Dermis blood vessel endothelial cell (primary cell): ENCODE results near the gene SPACA9. TPM values are rescaled to one million over a fixed set of nuclear protein-coding genes. Genes with fewer than 3 reads are reported as not detected.

Source experiments
- DNase-seq: peaks from one replicate; pipeline ENCODE4 v3.0.0; 2010
- total RNA-seq: library from RNA; depleted of rRNA; stranded (reverse); fragments of >200 nt; gene quantifications from 2 replicates; pipeline ENCODE4 v1.2.3, GENCODE V29; 2014

The SPACA9 gene
- total RNA-seq, 1 donor from 2014 or later: 1.4 TPM

- no peak for DNase-seq
Measured at GRCh38 chr9:132864277-132864676, 14.4 kb upstream of the SPACA9 start.

DNA sequence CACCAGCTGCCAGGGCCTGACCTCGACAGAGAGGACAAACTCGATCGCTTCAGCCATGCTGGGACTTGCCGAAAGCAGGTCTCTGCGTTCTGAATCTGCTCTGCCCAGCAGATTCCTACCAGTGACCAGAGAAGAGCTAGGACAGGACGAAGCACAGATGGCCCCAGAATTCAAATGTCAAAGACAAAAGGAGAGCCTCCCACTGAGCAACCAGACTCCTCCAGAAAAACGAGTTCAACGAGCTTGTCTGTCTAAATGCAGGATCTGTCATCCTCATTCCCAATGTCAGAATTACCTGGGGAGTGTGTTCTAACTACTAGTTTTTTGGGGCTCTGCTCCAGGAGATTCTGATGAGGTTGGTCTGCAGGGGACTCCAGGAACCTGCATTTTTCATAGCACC lies 14.0 kb upstream of the SPACA9 start:
- DNase-seq: no peak

- no peak for DNase-seq
Measured at GRCh38 chr9:132866898-132867297, 11.8 kb upstream of the SPACA9 start.

DNA sequence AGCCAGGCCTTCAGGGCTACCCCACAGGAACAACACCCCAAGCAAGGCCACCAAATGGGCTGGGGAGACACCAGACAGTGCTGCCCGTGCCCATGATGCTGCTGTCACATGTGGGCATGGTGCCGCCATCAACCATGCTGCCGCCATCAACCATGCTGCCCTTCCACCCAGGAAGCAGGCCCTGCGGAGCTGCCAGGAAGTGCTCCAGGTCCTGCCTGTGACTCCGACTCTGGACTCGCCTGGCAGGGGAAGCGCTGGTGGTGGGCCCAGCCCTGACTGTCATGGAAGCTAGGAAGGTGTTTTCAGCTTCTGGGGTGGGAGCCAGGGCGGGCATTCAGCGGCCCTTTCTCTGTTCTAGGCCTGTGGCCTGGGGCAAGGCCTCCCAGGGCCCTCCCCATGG lies 9.4 kb upstream of the SPACA9 start:
- DNase-seq: no peak

DNA sequence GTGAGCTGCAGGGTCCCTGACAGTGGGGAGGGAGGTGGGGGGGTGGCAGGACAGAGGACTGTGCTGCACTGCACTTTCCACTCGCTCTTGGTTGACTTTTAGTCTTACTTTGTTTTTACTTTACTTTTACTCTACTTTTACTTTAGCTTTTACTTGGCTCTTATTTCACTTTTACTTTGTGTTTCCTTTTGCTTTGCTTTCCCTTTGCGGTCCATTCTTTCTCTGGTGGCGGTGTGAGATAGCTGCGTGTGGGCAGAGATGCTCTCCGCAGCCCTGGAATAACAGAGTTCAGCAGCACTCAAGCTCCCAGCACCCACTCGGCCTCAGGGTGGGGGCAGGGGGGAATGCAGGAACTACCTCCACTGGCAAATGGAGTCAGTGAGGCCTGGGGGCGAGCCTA lies 5.3 kb upstream of the SPACA9 start:
- no peak for DNase-seq

GRCh38 chr9:132875159-132875558 lies 3.5 kb upstream of the SPACA9 start:
- no peak for DNase-seq

GRCh38 chr9:132876849-132877248 lies 1.8 kb upstream of the SPACA9 start:
- no peak for DNase-seq

GRCh38 chr9:132877458-132877823 lies 1.3 kb upstream of the SPACA9 start:
- DNase-seq: no peak

DNA sequence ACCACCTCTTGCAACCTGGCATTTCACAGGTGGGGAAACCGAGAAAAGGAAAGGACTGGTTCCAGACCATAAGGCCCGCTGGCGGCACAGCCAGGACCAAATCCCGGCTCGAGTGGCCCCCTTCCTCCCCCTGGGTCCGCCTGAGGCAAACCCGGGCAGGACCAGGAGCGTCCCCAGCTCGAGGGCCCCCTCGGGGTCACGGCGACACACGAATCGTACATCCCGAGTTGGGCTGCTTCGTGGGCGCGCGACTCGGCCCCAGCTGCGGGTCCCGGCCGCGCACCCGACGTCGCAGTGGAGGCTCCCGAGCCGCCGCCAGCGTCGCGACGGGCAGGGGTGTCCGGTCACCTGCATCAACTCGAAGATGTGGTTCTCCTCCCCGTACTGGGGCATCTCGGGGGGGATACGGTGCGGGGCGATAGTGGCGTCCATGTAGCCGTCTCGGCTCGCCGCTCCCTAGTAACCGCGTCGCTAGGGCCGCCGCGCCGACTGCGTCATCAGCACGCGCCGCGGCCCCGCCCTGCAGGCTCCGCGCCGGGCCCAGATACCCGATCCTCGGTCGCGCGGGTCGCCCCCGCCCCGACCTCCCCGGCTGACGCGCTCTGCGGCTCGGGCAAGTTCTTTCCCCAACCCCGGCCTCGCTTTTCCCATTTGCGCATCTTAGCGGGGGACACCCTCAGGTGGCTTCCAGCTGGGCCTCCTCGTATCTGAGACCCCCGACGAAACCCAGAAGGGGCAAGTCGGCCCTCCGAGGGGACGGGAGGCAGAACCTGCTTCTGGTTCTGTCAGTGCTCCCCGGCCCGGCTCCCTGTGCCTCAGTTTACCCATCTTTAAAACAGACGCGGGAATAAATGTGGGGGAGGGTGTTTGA lies 639 bp upstream of the SPACA9 start, which contains the start of gene AK8:
Gene AK8 (minus strand): TSS at position 461 of the 871 bp plus-strand sequence. CDS start 29 bp downstream, at position 432.
- peak; percentile 80 for DNase-seq

DNA sequence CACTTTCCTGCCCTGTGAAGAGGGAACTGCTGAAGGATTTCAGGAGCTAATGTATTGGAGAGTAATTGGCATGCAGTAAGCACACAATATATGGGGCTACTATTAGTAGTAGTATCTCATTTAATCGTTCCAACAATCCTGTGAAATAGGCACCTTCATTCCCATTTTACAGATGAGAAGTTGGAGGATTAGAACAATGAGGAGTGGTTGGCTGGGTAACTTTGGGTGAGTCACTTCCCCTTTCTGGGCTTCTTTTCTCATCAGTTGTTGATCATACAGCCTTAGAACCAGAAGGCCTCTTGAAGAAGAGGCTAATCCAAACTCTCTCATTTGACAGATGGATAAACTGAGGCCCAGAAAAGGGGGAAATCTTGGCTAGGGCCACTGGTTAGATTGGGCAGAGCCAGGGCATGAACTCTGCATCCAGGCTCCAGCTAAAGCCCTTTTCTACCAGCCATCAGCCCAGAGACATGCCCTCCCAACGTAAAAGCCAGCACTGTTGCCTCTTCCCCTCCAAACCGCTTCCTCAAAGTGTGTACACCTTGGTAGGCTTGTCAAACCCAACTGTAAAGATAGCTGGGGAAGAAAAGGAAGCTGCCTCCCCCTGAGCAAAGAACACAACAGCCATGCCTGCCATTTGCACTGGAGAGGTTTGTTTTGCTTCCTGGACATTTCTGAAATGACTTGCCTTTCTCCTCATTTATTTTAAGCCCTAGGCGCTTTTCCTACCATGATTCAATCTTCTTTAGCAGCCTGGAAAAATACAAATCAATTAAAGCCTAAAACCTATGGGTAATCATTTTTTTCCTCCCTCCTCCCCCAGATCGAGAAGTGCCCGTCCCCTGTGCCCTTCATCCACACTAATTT lies 992 bp downstream of the SPACA9 start:
- no peak for DNase-seq

GRCh38 chr9:132880324-132880661 lies 1.6 kb downstream of the SPACA9 start:
- no peak for DNase-seq

GRCh38 chr9:132881826-132882225 lies 3.1 kb downstream of the SPACA9 start:
- DNase-seq: no peak

DNA sequence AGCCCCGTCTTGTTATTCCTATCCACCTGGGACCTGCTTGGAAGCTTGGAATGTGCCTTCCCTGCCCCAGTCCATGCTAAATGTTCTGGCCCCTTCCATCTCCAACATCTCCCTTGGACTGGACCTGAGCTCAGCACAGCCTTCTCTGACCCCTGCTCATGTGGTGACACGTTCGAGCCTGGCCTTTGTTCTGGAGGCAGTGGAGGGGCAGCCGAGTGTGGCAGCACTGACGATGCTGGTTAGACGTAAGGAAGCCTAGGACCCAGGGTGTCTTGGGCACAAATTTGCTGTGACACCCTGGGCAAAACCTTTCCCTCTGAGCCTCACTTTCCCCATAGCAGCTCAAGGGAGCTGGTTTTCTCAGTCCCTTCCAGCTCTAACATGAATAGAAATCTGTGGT lies 3.9 kb downstream of the SPACA9 start:
- DNase-seq: no peak

DNA sequence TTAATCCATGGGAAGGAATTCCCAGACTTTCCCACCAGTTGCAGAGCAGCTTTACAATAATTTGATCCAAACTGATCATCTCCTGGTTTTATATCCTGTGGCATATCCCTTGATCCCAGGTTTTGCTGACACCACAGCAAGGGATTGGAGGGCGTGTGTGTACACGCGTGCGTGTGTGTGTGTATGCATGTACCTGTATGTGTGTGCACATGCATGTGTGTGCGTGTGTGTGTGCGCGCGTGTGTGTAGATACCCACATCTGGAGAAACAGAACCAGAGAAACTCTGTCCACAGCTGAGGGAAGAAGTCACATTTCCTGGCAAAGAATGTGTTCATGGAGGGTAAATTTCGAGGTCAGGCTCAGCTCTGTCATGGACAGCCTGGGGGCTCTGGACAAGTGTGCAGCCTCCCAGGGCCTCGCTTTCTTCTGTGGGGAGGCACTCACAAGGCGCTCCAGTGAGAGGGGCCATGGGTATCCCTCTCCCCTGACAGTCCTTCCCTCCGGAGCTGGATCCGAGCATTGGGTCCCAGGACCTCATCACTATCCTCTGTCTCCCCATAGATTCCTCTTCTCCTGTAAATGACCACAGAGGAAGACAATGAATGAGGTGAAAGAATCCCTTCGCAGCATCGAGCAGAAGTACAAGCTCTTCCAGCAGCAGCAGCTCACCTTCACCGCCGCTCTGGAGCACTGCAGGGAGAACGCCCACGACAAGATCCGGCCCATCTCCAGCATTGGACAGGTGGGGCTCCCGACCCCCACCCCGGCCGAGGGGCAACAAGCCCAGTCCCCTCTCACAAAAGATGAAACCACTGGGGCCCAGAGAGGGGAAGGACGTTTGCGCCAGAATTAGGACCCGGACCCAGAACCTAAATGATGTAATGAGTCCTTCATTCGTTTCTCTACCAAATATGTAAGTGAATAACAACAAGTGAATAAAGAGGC lies 4.9 kb downstream of the SPACA9 start:
- no peak for DNase-seq

DNA sequence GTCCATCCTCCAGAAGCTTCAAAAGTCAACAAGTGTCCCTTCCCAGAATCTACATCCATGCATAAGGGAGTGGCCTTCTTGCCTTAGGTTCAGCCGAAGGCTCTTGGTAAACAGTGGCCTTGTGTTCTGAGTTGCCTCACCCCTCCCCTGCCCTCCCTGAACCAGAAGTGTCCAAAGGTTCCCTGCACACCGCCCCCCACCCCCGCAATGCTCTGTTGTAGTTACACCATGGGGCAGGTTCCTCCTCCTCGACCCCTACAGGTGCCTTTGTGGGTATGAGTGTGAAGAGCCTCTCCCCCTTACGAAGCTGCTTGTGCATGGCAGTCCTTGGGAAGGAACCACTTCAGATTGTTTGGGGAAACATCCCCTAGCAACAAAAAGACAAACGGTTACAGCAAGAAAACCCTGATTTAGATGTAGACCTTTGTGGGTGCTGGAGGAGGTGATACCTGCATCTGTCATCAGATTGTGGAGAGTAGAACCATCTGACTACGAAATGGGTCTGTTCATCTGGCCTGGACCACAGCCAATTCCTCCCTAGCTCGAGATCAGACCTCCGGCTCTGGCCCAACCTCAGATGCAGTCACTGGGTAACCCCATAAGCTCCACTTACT lies 7.1 kb downstream of the SPACA9 start:
- no peak for DNase-seq

DNA sequence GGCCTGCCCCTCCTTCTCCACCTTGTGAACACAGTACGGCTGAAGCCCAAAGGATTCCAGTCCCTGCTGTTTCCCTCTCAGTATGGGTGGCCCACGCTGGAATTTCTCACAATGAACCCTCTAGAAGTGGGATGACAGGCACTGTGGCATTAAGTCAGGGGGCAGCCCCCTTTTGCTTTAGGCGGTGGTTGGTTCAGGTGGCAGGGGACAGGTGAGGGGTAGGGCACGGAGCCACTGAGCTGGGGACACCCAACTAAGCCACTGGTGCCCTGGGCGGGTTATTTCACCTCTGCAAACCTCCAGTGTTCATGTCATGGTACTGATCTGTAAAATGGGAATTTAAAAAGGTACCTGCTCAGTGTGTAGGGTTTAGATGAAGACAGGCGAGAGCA lies 7.6 kb downstream of the SPACA9 start:
- no peak for DNase-seq

GRCh38 chr9:132887181-132888120 lies 8.8 kb downstream of the SPACA9 start:
- DNase-seq: no peak

- DNase-seq: no peak
Measured at GRCh38 chr9:132888151-132888550, 9.5 kb downstream of the SPACA9 start.

DNA sequence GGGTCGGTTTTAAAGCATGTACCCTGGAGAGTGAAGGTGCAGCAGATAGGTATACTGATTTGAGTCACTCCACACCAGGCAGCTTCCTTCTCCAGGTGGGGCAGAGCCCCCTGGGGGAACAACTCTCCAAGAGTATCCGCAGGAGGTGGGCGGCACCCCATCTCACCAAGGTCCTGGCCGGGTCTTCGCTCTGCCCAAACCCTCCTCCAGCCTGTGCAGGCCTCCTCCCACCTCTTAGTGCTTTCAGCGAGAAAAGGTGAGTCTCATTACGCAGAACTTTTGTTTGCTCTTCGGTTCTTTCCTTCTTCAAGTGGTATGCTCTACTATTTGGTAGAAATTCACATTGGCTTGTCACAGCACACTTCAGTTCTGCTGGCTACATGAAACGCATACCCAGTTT lies 13.7 kb downstream of the SPACA9 start:
- no peak for DNase-seq

DNA sequence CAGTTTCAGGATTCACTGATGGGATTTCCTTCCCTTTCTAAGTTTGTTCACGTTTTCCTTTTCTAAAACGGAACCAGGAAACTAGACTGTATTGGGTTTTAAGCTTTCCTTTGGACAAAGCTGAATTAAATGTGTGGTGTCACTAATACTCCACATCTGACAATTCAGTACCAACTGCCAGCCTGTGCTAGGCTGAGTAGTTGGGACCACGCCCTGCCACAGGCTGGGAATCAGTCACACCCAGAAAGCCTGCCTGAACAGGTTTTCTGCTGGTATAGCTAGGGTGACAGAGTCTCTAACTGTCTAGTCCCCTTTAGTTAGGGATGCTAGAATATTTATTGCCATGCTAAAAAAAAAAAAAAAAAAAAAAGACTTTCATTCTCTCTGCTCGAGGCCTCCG lies 15.6 kb downstream of the SPACA9 start:
- DNase-seq: no peak
